Epithelial cell of esophagus (primary cell): Measurements from ENCODE around the gene RASA2.

ENCODE experiments used
- DNase-seq: peaks from one replicate; pipeline ENCODE4 v3.0.0; 2010; ENCODE audit warnings: low read depth
- H3K4me3 ChIP-seq: 2 replicates; pipeline ENCODE4 v1.5.1; 2011; ENCODE audit warnings: mild to moderate bottlenecking, low read length, control low read depth
- CTCF ChIP-seq: IDR thresholded peaks from 2 replicates; pipeline ENCODE4 v1.5.1; 2011; ENCODE audit warnings: low read depth, mild to moderate bottlenecking, low read length, control low read depth, inconsistent platforms; ENCODE audit not compliant: insufficient read depth; ENCODE audit errors: missing control alignments

The RASA2 gene

GRCh38 chr3:141539431-141540187 is 52.8 kb downstream of the RASA2 start:
- no peak for DNase-seq
- no peak for TF ChIP-seq CTCF
- no peak overlapping the region for H3K4me3 ChIP-seq

DNA sequence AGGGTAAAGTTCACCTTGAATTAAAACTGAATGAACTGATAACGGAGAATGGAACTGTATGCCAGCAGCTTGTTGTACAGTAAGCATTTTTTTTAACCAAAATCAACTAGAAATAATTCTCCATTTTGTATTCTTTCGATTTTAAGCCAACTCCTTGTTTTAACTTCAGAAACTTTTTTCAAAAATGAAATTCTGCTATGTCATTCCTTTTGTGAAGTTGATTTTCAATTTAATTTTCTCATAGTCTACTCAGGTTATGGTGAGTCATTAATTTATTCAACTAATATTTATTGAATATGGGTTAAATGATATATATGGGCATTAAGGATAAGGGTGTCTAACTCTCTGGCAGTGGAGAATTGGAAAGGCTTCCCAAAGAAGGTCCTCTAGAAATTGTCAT is 53.7 kb downstream of the RASA2 start:
- H3K4me3 ChIP-seq = no peak overlapping the region
- no peak for DNase-seq
- no peak for TF ChIP-seq CTCF

DNA sequence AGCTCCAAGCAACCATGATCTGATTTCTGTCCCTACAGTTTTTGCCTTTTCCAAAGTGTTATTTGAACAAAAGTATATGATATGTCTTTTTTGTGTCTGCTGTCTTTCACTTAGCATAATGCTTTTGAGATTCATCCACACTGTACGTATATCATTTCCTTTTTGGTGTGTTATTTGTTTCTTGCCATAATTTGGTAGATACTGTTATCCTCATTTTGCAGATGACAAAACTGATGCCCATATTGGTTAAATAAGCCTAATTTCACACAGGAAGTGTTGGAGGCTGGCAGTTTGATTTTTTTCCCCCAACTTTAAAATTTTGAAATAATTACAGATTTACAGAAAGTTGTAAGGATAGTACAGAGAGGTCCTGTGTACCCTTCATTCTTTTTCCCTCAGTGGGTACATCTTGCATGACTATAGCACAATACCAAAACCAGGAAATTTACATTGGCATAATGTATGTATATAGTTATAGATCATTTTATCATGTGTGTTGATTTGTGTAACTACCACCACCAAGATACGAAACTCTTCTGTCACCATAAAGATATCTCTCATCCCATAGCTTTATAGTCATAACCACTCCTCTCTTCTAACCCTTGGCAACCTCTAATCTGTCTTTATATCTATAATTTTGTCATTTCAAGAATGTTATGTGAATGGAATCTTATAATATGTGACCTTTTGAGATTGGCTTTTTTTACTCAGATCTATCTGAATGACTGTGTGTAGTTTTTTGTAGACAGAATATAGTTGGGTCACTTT is 55.6 kb downstream of the RASA2 start:
- H3K4me3 ChIP-seq = no peak overlapping the region
- no peak for DNase-seq
- no peak for TF ChIP-seq CTCF

DNA sequence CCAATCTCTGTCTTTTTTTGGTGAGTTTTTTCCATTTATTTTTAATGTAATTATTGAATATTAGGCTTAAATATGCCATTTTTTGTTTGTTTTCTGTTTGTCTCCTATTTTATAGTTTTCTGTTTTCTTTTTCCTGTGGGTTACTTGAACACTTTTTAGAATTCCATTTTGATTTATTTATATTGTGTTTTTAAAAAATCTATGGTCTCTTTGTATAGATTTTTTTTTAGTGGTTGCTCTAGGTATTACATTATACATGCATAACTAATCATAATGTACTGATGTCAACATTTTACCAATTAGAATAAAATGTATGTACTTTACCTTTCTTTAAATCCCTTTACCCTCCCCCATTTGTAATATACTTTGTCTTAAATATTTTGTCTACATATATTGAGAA is 56.2 kb downstream of the RASA2 start:
- no peak for DNase-seq
- no peak for TF ChIP-seq CTCF
- no peak overlapping the region for H3K4me3 ChIP-seq

DNA sequence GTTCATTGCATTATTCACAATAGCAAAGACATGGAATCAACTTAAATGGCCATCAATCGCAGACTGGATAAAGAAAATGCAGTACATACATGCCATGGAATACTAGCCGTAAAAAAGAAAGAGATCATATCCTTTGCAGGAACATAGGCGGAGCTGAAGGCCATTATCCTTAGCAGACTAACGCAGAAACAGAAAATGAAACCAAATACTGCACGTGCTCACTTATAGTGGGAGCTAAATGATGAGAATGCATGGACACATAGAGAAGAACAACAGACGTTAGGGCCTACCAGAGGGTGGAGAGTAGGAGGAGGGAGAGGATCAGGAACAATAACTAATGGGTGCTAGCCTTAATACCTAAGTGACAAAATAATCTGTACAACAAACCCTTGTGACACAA is 57.9 kb downstream of the RASA2 start:
- no peak for TF ChIP-seq CTCF
- H3K4me3 ChIP-seq = no peak overlapping the region
- no peak for DNase-seq

- TF ChIP-seq CTCF = no peak
- DNase-seq = no peak
- no peak overlapping the region for H3K4me3 ChIP-seq
These were observed 59.3 kb downstream of the RASA2 start for GRCh38 chr3:141546081-141546480.
